MCF 10A (cell line): ENCODE results near the gene CCL16. TPM values are rescaled to one million over a fixed set of nuclear protein-coding genes. Genes with fewer than 3 reads are reported as not detected.
A peak's percentile ranks its signal among the peaks of the same experiment; 100 is the strongest.

ENCODE experiments used
- BruUV-seq: library from RNA; stranded (reverse); fragments of 400-500 nt; replicated peaks from 2 replicates; lab custom pipeline; 2021; lab: Mats Ljungman, UMichigan
- CTCF ChIA-PET: fragments of 300-600 bp; sonication (Branson Sonifier 250); formaldehyde crosslinking; extraction: SDS; loops from one replicate; lab custom pipeline; 2021; ENCODE audit warnings: antibody characterized with exemption, inconsistent platforms; lab: Yijun Ruan, JAX
- POLR2A ChIA-PET: fragments of 300-600, 350-650 bp; sonication (Branson Sonifier 250); formaldehyde crosslinking; extraction: SDS; loops from one replicate; lab custom pipeline; 2020; ENCODE audit warnings: antibody characterized with exemption, inconsistent platforms; lab: Yijun Ruan, JAX
- DNase-seq: peaks from one replicate; pipeline ENCODE4 v3.0.0-alpha.2; 2018; ENCODE audit not compliant: unreplicated experiment
- H3K27ac Mint-ChIP-seq: one replicate; pipeline ENCODE4 v1.8.0; 2022; ENCODE audit warnings: mild to moderate bottlenecking, low read depth, mixed read lengths; ENCODE audit not compliant: unreplicated experiment
- H3K27me3 Mint-ChIP-seq: one replicate; pipeline ENCODE4 v1.8.0; 2022; ENCODE audit warnings: mixed read lengths; ENCODE audit not compliant: insufficient read depth, unreplicated experiment
- H3K36me3 Mint-ChIP-seq: one replicate; pipeline ENCODE4 v1.8.0; 2022; ENCODE audit warnings: mild to moderate bottlenecking, moderate library complexity, mixed read lengths; ENCODE audit not compliant: insufficient read depth, unreplicated experiment
- H3K4me1 Mint-ChIP-seq: one replicate; pipeline ENCODE4 v1.8.0; 2022; ENCODE audit warnings: mixed read lengths; ENCODE audit not compliant: insufficient read depth, unreplicated experiment
- H3K4me3 Mint-ChIP-seq: one replicate; pipeline ENCODE4 v1.8.0; 2022; ENCODE audit warnings: mild to moderate bottlenecking, moderate library complexity, mixed read lengths; ENCODE audit not compliant: unreplicated experiment
- H3K9me3 Mint-ChIP-seq: one replicate; pipeline ENCODE4 v1.8.0; 2022; ENCODE audit warnings: mixed read lengths; ENCODE audit not compliant: unreplicated experiment
- CTCF ChIP-seq: fragments of 200-600 bp; IDR thresholded peaks from one replicate; pipeline ENCODE4 v1.8.0; 2022; ENCODE audit warnings: antibody characterized with exemption, mild to moderate bottlenecking; ENCODE audit not compliant: unreplicated experiment
- intact Hi-C: fragments of 100-400 bp; cut with micrococcal nuclease; formaldehyde crosslinking; loops from 2 replicates; pipeline ENCODE4 v1.14.1; 2022
- total RNA-seq: library from RNA; stranded (reverse); gene quantifications from 2 replicates; pipeline ENCODE4 v1.2.3, GENCODE V29; 2022

Gene CCL16
- total RNA-seq, 1 experiment from 2014 or later = not detected

DNA sequence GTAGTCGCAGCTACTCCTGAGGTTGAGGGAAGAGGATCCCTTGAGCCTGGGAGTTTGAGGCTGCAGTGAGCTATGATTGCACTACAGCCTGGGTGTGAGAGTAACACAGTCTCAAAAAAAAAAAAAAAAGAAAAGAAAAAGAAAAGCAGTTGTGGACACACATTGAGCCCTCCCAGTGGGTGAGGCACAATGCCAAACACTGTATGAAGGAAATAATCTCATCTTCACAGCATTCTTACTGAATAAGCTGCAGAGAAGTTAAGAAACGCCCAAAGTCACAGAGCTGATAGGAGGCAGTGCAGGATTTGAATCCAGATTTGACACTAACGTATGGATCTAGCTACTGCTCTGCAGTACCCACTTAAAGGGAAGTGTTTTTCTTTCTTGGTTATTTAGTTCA is 31.9 kb downstream of the CCL16 start:
- CTCF ChIA-PET = interaction anchor here (0.6 to 3.4 kb wide), 7 partner anchors 9 to 201 kb away, joined by 3 to 13 read pairs (median 4); no protein-coding TSS in a partner anchor
- no peak overlapping the region for H3K4me3 Mint-ChIP-seq
- BruUV-seq = no TSS peak
- peaks cover 23% of the 10 kb centered on the region for H3K27me3 Mint-ChIP-seq
- no peaks in the 10 kb centered on the region for H3K4me1 Mint-ChIP-seq
- POLR2A ChIA-PET = no interaction called here
- H3K9me3 Mint-ChIP-seq = no peaks in the 10 kb centered on the region
- no peaks in the 10 kb centered on the region for H3K36me3 Mint-ChIP-seq
- DNase-seq = no peak
- TF ChIP-seq CTCF = no peak
- intact Hi-C loops = no loop called here
- H3K27ac Mint-ChIP-seq = no peak overlapping the region

GRCh38 chr17:35948092-35948491 is 33.2 kb downstream of the CCL16 start:
- Mint-ChIP-seq H3K27me3 (peaks cover 16% of the 10 kb centered on the region), H3K4me1 (no peaks in the 10 kb centered on the region), H3K4me3 (no peak overlapping the region), H3K36me3 (no peaks in the 10 kb centered on the region), H3K27ac (no peak overlapping the region), H3K9me3 (no peaks in the 10 kb centered on the region)
- no peak for TF ChIP-seq CTCF
- intact Hi-C loops = no loop called here
- CTCF ChIA-PET = interaction anchor here (0.6 to 3.4 kb wide), 16 partner anchors 7 to 776 kb away, joined by 3 to 22 read pairs (median 4); no protein-coding TSS in a partner anchor
- POLR2A ChIA-PET = no interaction called here
- no TSS peak for BruUV-seq
- no peak for DNase-seq

GRCh38 chr17:35947156-35947585 is 34.1 kb downstream of the CCL16 start:
- Mint-ChIP-seq H3K9me3 (no peaks in the 10 kb centered on the region), H3K4me1 (no peaks in the 10 kb centered on the region), H3K27me3 (peaks cover 15% of the 10 kb centered on the region), H3K4me3 (peak overlapping the region; percentile 33), H3K36me3 (no peaks in the 10 kb centered on the region), H3K27ac (no peak overlapping the region)
- intact Hi-C loops = loop anchor here (1.0 kb wide), 1 partner anchor 202 kb away; no protein-coding TSS in a partner anchor
- peak; percentile 89 for TF ChIP-seq CTCF
- BruUV-seq = no TSS peak
- ChIA-PET CTCF (interaction anchor here (0.6 to 3.4 kb wide), 17 partner anchors 8 to 539 kb away, joined by 3 to 22 read pairs (median 3); no protein-coding TSS in a partner anchor), POLR2A (no interaction called here)
- peak; percentile 69 for DNase-seq

DNA sequence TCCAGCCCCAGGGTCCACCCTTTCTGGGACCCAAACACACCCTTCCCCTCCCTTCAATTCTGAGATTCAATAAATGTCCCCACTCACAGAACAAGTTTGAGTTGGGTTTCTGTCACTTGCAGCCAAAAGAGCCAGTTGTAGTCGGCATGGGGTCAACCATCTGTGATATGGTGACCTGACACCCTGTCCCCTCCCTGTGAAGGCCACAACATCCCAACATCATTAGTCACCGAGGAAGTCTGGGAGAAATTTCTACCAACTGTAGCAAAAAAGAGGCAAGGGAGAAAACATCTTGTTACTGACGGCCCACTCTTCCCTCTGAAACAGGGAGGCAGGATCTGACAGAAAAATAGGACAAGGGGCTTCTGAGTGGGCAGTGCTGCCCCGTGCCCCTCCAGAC is 37.1 kb downstream of the CCL16 start:
- Mint-ChIP-seq H3K4me3 (no peak overlapping the region), H3K9me3 (no peaks in the 10 kb centered on the region), H3K27ac (no peak overlapping the region), H3K27me3 (peaks cover 14% of the 10 kb centered on the region), H3K36me3 (no peaks in the 10 kb centered on the region), H3K4me1 (no peaks in the 10 kb centered on the region)
- intact Hi-C loops = no loop called here
- TF ChIP-seq CTCF = no peak
- DNase-seq = no peak
- POLR2A ChIA-PET = interaction anchor here (1.3 kb wide), 1 partner anchor 11 kb away, joined by 4 read pairs; no protein-coding TSS in a partner anchor
- no TSS peak for BruUV-seq
- CTCF ChIA-PET = no interaction called here
